Right renal pelvis (tissue), 4 donors: ENCODE data around the gene MCF2L2. TPM values are rescaled to one million over a fixed set of nuclear protein-coding genes. Genes with fewer than 3 reads are reported as not detected.
"Not testable (repeated sequence)": the region's sequence is repeated elsewhere in the genome, so short reads cannot be mapped to it uniquely, and the experiment has no call there.

Source experiments
- DNase-seq, 4 donors: peaks; one replicate each; pipeline ENCODE4 v3.0.0-alpha.2; 2013; ENCODE audit warnings: low read depth in 4 of 4, low spot score in 3 of 4, missing footprints in 1 of 4
- polyA plus RNA-seq, 4 donors: library from polyadenylated mRNA; unstranded; fragments of 120-200 nt; gene quantifications; one replicate each; pipeline ENCODE4 v1.2.1, GENCODE V29; 2013; ENCODE audit not compliant: insufficient read length in 4 of 4

Gene MCF2L2
- polyA plus RNA-seq, 4 donors, result 0.40 to 1.2 (median 0.83) TPM

GRCh38 chr3:183249006-183249718 is 179.3 kb downstream of the MCF2L2 start:
- no peak for DNase-seq

GRCh38 chr3:183247011-183247589 is 181.3 kb downstream of the MCF2L2 start:
- DNase-seq, result no peak

- DNase-seq, result no peak
These were observed 183.4 kb downstream of the MCF2L2 start for GRCh38 chr3:183244981-183245476.

- DNase-seq, result no peak
These were observed 184.2 kb downstream of the MCF2L2 start for GRCh38 chr3:183244219-183244618.

- DNase-seq, result no peak
These were observed 186.0 kb downstream of the MCF2L2 start for GRCh38 chr3:183242431-183242830.

GRCh38 chr3:183239046-183239445 is 189.4 kb downstream of the MCF2L2 start:
- no peak for DNase-seq

- no peak for DNase-seq
These were observed 194.5 kb downstream of the MCF2L2 start for GRCh38 chr3:183233966-183234365.

GRCh38 chr3:183230826-183231225 is 197.6 kb downstream of the MCF2L2 start:
- DNase-seq, result no peak

GRCh38 chr3:183230251-183230650 is 198.2 kb downstream of the MCF2L2 start:
- not testable (repeated sequence) for DNase-seq

GRCh38 chr3:183229178-183229577 is 199.2 kb downstream of the MCF2L2 start:
- no peak for DNase-seq

- no peak for DNase-seq
These were observed 200.8 kb downstream of the MCF2L2 start for GRCh38 chr3:183227586-183227985.

GRCh38 chr3:183226333-183226890 is 202.0 kb downstream of the MCF2L2 start:
- DNase-seq, result no peak

- DNase-seq, result no peak
These were observed 204.0 kb downstream of the MCF2L2 start for GRCh38 chr3:183224180-183224970.

- DNase-seq, result no peak
These were observed 205.7 kb downstream of the MCF2L2 start for GRCh38 chr3:183222631-183223235.

- no peak for DNase-seq
These were observed 207.6 kb downstream of the MCF2L2 start for GRCh38 chr3:183220828-183221227.

GRCh38 chr3:183218826-183219225 is 209.6 kb downstream of the MCF2L2 start:
- no peak for DNase-seq

GRCh38 chr3:183217548-183218332 is 210.7 kb downstream of the MCF2L2 start:
- no peak for DNase-seq

- DNase-seq, result no peak
These were observed 212.7 kb downstream of the MCF2L2 start for GRCh38 chr3:183215591-183216202.

- DNase-seq, result no peak
These were observed 214.2 kb downstream of the MCF2L2 start for GRCh38 chr3:183214277-183214612.
